HepG2 (cell line): Measurements from ENCODE around the gene ZC3H14.

ENCODE experiments used
- SKIL ChIP-seq: sonication (generic); formaldehyde crosslinking; IDR thresholded peaks from 2 replicates; pipeline ENCODE4 v1.8.0; 2022; ENCODE audit warnings: missing genetic modification reagents, mild to moderate bottlenecking, moderate library complexity, borderline replicate concordance
- ZNF333 ChIP-seq: sonication (generic); formaldehyde crosslinking; IDR thresholded peaks from 2 replicates; pipeline ENCODE4 v1.4.0; 2020; ENCODE audit warnings: mild to moderate bottlenecking, missing genetic modification reagents, borderline replicate concordance

- no peak for TF ChIP-seq ZNF333
- TF ChIP-seq SKIL (CRISPR knock-in tag), result no peak
These were observed 1.0 kb downstream of the ZC3H14 start for GRCh38 chr14:88563845-88564244.
